Epithelial cell of proximal tubule (primary cell): ENCODE measurements around the gene C1orf50. TPM values are rescaled to one million over a fixed set of nuclear protein-coding genes. Genes with fewer than 3 reads are reported as not detected.
"Not testable (repeated sequence)": the region's sequence is repeated elsewhere in the genome, so short reads cannot be mapped to it uniquely, and the experiment has no call there.

Source experiments
- DNase-seq: peaks from one replicate; pipeline ENCODE4 v3.0.0-alpha.2; 2011; ENCODE audit warnings: low read depth
- H3K4me3 ChIP-seq: 2 replicates; pipeline ENCODE4 v1.5.1; 2011; ENCODE audit warnings: low read depth, mild to moderate bottlenecking, low read length
- CTCF ChIP-seq: conservative IDR thresholded peaks from 2 replicates; pipeline ENCODE4 v1.5.1; 2012; ENCODE audit warnings: low read depth, mild to moderate bottlenecking, low read length
- total RNA-seq: library from RNA; depleted of rRNA; stranded (reverse); fragments of >200 nt; gene quantifications from 2 replicates; pipeline ENCODE4 v1.2.3, GENCODE V29; 2015

The C1orf50 gene
- total RNA-seq, 1 donor from 2014 or later = 7.8 TPM

GRCh38 chr1:42745851-42746250, 21.2 kb upstream of the C1orf50 start:
- TF ChIP-seq CTCF = no peak
- H3K4me3 ChIP-seq = no peak overlapping the region
- no peak for DNase-seq

GRCh38 chr1:42746436-42747105, 20.5 kb upstream of the C1orf50 start:
- no peak for TF ChIP-seq CTCF
- DNase-seq = no peak
- H3K4me3 ChIP-seq = no peak overlapping the region

GRCh38 chr1:42747125-42747524, 19.9 kb upstream of the C1orf50 start:
- no peak for DNase-seq
- peak; percentile 72 for TF ChIP-seq CTCF
- no peak overlapping the region for H3K4me3 ChIP-seq

GRCh38 chr1:42748021-42748420, 19.0 kb upstream of the C1orf50 start:
- no peak overlapping the region for H3K4me3 ChIP-seq
- DNase-seq = no peak
- no peak for TF ChIP-seq CTCF

- no peak overlapping the region for H3K4me3 ChIP-seq
- DNase-seq = no peak
- no peak for TF ChIP-seq CTCF
These were observed 18.3 kb upstream of the C1orf50 start for GRCh38 chr1:42748461-42749410.

- TF ChIP-seq CTCF = no peak
- no peak overlapping the region for H3K4me3 ChIP-seq
- DNase-seq = no peak
These were observed 17.0 kb upstream of the C1orf50 start for GRCh38 chr1:42750041-42750440.

GRCh38 chr1:42751511-42752070, 15.5 kb upstream of the C1orf50 start:
- H3K4me3 ChIP-seq, DNase-seq: not testable (repeated sequence)
